ENCODE data around the gene TXNRD2.

TXNRD2 gene

GRCh38 chr22:19851291-19852176 lies 90.1 kb downstream of the TXNRD2 start:
- TF ChIP-seq CTCF (IDR thresholded peaks at IDR 0.05; ENCODE audit: low read depth, low read length), result no peak
- no peak overlapping the region for H3K4me3 ChIP-seq (ENCODE audit: low read depth, low read length)

- no peak for TF ChIP-seq CTCF (IDR thresholded peaks at IDR 0.05; ENCODE audit: low read depth, low read length)
These were observed 90.9 kb downstream of the TXNRD2 start for GRCh38 chr22:19850763-19851109.

GRCh38 chr22:19849835-19850762 lies 91.5 kb downstream of the TXNRD2 start:
- H3K4me3 ChIP-seq (ENCODE audit: low read depth, low read length), result no peak overlapping the region
- TF ChIP-seq CTCF (IDR thresholded peaks at IDR 0.05; ENCODE audit: low read depth, low read length), result no peak

More at GRCh38 chr22:19850763-19851109, 90.9 kb downstream of the TXNRD2 start:
- no peak overlapping the region for H3K4me3 ChIP-seq (ENCODE audit: low read depth, low read length)

GRCh38 chr22:19848298-19849224 lies 93.1 kb downstream of the TXNRD2 start:
- TF ChIP-seq CTCF (IDR thresholded peaks at IDR 0.05; ENCODE audit: low read depth, low read length), result no peak
- H3K4me3 ChIP-seq (ENCODE audit: low read depth, low read length), result no peak overlapping the region

GRCh38 chr22:19847345-19847632 lies 94.3 kb downstream of the TXNRD2 start:
- no peak overlapping the region for H3K4me3 ChIP-seq (ENCODE audit: low read depth, low read length)
- no peak for TF ChIP-seq CTCF (IDR thresholded peaks at IDR 0.05; ENCODE audit: low read depth, low read length)

- TF ChIP-seq CTCF (IDR thresholded peaks at IDR 0.05; ENCODE audit: low read depth, low read length), result no peak
- H3K4me3 ChIP-seq (ENCODE audit: low read depth, low read length), result no peak overlapping the region
These were observed 94.8 kb downstream of the TXNRD2 start for GRCh38 chr22:19846620-19847344.

All from WI38 (cell line).